NCI-H146 (cell line): ENCODE measurements around the gene BMPR2.
A peak's percentile ranks its signal among the peaks of the same experiment; 100 is the strongest.
"Not testable (repeated sequence)": the region's sequence is repeated elsewhere in the genome, so short reads cannot be mapped to it uniquely, and the experiment has no call there.

Source experiments
- DNase-seq: peaks from one replicate; lab custom pipeline; 2025; lab: John Stamatoyannopoulos, UW

Gene BMPR2

DNA sequence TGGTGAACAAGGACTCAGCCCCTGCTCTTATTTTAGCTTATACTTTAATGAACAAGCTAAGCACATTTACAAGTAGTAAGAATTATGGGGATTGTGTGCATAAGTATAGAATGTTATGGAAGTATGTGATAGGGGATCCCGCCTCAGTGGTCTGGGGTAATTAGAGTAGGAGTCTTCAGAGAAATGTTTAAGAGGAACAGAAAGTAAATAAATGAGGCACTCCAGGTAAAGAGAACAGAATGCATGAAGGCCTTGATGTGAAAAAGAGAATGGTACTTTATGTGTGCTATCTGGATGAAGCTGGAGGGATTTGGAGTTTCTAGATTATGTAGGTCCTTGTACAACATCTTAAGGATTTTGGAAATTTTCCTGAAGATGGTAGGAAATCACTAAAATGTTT, 76.6 kb downstream of the BMPR2 start:
- no peak for DNase-seq

GRCh38 chr2:202454536-202454935, 78.4 kb downstream of the BMPR2 start:
- no peak for DNase-seq

- no peak for DNase-seq
Observed at GRCh38 chr2:202455114-202455513, 79.0 kb downstream of the BMPR2 start.

- DNase-seq, result no peak
Observed at GRCh38 chr2:202460119-202460518, 84.0 kb downstream of the BMPR2 start.

DNA sequence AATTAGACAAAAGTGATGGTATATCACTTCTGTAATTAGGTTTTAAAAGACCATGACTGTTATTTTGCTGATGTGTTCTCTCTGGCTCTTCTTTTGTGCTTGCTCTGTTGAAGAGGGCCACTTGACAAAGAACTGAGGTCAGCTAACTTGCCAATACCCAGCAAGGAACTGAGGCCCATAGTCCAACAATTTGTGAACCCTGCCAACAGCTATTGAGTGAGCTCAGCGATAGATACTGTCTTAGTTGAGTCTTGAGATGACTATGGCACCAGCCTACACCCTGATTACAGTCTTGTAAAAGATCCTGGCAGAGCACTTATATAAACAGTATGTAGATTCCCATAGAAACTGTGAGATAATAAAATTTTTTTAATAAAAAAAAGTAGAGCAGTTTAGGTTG, 103.0 kb downstream of the BMPR2 start:
- no peak for DNase-seq

DNA sequence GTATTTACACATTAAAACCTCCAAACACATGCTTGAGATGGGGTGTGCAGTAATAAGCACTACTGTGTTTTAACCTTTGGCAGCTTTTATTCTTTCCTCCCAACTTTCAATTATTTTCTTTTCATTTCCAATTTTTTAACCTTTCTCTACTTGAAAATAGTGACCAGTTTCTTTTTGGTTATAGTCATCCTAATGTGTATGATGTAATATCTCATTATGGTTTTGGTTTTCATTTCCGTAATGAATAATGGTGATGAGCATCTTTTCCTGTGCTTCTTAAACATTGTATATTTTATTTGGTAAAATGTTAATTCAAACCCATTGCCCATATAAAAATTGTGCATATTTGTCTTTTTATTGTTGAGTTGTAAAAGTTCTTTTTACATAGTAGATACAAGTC, 103.5 kb downstream of the BMPR2 start:
- DNase-seq, result no peak

GRCh38 chr2:202486351-202486750, 110.2 kb downstream of the BMPR2 start:
- no peak for DNase-seq

GRCh38 chr2:202488671-202489070, 112.5 kb downstream of the BMPR2 start:
- no peak for DNase-seq

GRCh38 chr2:202490479-202490878, 114.4 kb downstream of the BMPR2 start:
- DNase-seq, result no peak

DNA sequence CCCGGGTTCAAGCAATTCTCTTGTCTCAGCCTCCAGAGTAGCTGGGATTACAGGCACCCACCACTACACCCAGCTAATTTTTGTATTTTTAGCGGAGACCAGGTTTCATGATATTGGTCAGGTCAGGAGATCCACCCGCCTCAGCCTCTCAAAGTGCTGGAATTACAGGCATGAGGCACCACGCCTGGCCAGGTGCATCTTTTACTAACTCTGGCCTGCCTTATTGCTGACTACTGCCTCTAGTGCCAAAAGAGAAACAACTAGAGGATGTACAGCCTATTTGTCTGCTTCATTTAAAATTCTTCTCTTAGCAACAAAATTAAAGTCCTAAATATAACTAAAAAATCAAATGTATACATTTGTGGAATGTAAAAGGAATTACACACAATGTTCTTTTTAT, 115.4 kb downstream of the BMPR2 start:
- DNase-seq, result no peak

DNA sequence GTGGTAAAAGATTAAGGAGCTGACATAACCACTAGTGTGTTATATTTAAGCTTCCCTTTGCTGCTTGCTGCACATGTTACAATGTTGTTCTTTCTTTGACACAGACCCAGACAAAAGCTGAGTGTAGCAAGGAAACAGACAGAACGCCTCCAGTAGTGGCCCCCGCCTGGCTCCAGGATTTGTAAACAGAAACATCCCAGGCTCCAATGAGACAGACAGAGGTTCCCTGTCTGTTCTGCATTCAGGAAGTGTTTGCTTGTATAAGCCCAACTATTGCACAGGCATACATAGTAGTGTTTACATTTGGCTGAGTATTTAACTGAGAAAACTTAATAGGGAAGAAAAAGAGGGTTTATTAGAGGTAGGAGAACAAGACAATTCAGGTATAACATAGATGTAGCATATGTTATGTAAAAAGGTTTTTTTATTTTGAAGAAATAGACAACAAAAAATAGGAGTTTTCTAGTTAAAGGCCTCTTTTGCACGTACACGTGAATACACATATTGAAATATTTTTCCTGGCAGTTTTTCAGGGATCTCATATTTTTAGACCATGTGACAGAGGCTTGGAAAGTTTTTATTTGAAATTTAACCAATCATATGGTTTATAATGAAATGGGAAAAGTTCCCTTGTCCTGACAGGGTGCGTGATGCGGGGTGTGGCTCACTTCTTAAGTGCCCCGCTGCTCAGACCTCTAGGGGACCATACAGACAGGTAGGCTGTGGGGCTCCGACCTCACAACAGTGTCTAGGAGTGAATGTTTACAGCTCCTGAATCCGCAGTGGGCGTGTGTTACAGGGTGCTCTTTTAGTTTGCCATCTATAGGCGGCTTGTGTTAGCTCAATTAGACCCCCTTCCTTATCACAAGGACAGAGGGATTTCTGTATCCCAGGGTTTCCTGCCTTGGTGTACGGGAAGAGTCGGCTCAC, 118.4 kb downstream of the BMPR2 start:
- peak; percentile 25 for DNase-seq

GRCh38 chr2:202495230-202495604, 119.1 kb downstream of the BMPR2 start:
- DNase-seq, result no peak

DNA sequence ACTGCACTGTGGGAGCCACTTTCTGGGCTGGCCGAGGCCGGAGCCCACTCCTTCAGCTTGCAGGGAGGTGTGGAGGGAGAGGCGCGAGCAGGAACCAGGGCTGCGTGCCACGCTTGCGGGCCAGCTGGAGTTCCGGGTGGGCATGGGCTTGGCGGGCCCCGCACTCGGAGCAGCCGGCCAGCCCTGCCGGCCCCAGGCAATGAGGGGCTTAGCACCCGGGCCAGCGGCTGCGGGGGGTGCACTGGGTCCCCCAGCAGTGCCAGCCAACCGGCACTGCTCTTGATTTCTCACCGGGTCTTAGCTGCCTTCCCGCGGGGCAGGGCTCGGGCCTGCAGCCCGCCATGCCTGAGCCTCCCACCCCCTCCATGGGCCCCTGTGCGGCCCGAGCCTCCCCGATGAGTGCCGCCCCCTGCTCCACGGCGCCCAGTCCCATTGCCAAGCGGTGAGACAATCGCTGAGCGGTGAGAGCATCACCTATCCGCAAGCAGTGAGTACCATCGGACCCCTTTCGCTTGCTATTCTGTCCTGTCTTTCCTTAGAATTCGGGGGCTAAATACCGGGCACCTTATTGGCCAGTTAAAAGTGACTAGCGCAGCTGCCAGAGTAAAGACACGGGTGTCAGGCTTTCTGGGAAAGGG, 120.8 kb downstream of the BMPR2 start:
- DNase-seq, result not testable (repeated sequence)

GRCh38 chr2:202497473-202497866, 121.3 kb downstream of the BMPR2 start:
- DNase-seq, result not testable (repeated sequence)

DNA sequence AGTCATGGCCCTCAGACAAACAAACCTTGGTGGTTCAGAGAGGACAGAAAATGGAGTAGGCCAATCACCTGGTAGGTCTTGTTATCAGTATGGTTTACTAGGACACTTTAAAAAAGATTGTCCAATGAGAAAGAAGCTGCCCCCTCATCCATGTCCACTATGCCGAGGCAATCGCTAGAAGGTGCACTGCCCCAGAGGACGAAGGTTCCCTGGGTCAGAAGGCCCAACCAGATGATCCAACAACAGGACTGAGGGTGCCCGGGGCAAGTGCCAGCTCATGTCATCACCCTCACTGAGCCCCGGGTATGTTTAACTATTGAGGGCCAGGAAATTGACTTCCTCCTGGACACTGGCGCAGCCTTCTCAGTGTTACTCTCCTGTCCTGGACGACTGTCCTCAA, 123.7 kb downstream of the BMPR2 start:
- DNase-seq, result not testable (repeated sequence)

DNA sequence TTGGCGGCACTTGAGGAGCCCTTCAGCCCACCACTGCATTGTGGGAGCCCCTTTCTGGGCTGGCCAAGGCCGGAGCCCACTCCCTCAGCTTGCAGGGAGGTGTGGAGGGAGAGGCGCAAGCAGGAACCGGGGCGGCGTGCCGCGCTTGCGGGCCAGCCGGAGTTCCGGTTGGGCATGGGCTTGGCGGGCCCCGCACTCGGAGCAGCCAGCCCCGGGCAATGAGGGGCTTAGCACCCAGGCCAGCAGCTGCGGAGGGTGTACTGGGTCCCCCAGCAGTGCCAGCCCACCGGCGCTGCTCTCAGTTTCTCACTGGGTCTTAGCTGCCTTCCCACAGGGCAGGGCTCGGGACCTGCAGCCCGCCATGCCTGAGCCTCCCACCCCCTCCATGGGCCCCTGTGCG, 127.1 kb downstream of the BMPR2 start:
- not testable (repeated sequence) for DNase-seq

GRCh38 chr2:202508686-202509085, 132.6 kb downstream of the BMPR2 start:
- DNase-seq, result no peak

DNA sequence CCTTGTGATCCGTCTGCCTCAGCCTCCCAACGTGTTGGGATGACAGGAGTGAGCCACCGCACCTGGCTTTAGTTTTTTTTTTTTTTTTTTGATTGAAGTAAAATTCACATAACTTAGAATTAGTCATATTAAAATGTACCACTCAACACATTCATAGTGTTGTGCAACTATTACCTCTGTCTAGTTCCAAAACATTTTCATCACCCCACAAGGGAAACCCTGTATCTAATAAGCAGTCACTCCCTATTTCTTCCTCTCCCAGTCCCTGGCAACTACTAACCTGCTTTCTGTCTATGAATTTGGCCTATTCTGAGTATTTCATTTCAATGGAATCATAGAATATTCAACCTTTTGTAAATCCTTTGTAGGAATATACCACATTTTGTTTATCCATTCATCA, 134.8 kb downstream of the BMPR2 start:
- no peak for DNase-seq

GRCh38 chr2:202512176-202512575, 136.0 kb downstream of the BMPR2 start:
- no peak for DNase-seq

GRCh38 chr2:202514732-202515131, 138.6 kb downstream of the BMPR2 start:
- DNase-seq, result no peak

- DNase-seq, result no peak
Observed at GRCh38 chr2:202519453-202519852, 143.3 kb downstream of the BMPR2 start.

DNA sequence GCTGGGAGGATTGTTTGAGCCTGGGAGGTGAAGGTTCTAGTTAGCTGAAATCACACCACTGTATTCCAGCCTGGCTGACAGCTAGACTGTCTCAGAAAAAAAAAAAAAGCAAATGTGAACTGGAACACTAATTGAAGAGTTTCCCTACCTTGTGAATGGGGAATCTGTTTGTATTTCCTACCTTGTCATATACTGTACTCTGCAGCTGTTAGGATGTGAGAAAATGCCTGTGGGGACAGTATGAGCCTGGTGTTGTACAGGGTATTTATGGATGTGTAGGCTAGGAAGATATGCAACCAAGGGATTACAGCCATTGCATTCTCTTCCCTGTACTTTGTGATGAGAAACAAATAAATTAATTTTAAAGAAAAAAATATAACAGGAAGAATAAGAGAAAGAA, 145.3 kb downstream of the BMPR2 start:
- no peak for DNase-seq

- DNase-seq, result no peak
Observed at GRCh38 chr2:202529389-202529788, 153.3 kb downstream of the BMPR2 start.

DNA sequence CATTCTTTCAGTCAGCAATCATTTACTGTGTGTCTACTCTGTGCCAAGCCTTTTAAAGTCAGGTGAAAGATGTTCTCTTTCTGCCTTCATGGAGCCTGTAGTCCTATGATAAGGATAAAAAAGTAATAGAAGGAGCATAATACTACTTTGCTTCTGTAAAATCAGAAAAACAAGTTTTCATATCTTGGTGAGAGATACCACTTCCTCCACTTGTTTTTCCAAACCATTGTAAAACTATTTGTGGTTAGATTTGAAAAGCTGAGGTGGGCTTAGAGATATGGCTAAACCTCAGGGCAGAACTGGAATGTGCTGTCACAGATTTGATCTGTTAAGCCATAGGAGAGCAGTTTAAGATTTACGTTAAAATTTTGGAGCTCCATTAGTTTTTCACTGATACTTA, 153.9 kb downstream of the BMPR2 start:
- no peak for DNase-seq
